Measurements from ENCODE around the gene GRPEL1.

GRCh38 chr4:7049295-7049694 lies 18.6 kb downstream of the GRPEL1 start:
- TF ChIP-seq, protein P1, sequence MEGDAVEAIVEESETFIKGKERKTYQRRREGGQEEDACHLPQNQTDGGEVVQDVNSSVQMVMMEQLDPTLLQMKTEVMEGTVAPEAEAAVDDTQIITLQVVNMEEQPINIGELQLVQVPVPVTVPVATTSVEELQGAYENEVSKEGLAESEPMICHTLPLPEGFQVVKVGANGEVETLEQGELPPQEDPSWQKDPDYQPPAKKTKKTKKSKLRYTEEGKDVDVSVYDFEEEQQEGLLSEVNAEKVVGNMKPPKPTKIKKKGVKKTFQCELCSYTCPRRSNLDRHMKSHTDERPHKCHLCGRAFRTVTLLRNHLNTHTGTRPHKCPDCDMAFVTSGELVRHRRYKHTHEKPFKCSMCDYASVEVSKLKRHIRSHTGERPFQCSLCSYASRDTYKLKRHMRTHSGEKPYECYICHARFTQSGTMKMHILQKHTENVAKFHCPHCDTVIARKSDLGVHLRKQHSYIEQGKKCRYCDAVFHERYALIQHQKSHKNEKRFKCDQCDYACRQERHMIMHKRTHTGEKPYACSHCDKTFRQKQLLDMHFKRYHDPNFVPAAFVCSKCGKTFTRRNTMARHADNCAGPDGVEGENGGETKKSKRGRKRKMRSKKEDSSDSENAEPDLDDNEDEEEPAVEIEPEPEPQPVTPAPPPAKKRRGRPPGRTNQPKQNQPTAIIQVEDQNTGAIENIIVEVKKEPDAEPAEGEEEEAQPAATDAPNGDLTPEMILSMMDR (IDR thresholded peaks at IDR 0.05 in 2 of 3, conservative IDR thresholded peaks at IDR 0.05 in 1 of 3; ENCODE audit: insufficient read depth in 2 of 3, low read depth in 1 of 3, low read length in 3 of 3), result no peak
- TF ChIP-seq CBX3 (IDR thresholded peaks at IDR 0.05; ENCODE audit: borderline replicate concordance in 1 of 2, low read length in 2 of 2), result no peak

All from K562 (cell line).